ENCODE measurements around the gene SUSD1. TPM values are rescaled to one million over a fixed set of nuclear protein-coding genes. Genes with fewer than 3 reads are reported as not detected.

SUSD1 gene
- total RNA-seq, 1 experiment from 2014 or later, result 8.1 TPM

DNA sequence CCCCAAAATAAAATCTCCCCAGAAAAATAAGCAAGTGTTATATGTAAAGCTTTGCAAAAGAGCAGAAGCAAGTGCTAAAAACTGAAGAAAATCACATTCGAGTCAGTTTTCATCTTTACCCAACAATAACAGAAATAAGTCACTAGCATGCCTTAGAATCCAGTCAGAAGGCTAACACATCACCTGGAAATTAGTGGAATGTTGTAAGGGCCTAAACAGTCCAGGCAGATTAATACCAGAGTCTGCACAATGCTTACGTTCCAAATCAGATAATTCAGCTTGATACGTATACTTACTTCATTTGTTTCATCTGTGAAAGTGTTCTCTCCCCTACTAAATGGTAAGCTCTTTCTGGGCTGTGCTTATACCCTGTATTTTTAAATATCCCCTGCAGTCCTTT, 42.7 kb downstream of the SUSD1 start:
- H3K27me3 ChIP-seq (ENCODE audit: insufficient read depth, low read length), result no peaks in the 10 kb centered on the region
- H2AFZ ChIP-seq (ENCODE audit: low read length), result no peak overlapping the region
- H4K5ac ChIP-seq (ENCODE audit: insufficient read length, low read depth, low read length), result no peak overlapping the region
- H3T11ph ChIP-seq (ENCODE audit: low read length), result no peak overlapping the region
- H3K18ac ChIP-seq (ENCODE audit: insufficient read length, low read depth, low read length), result no peak overlapping the region
- TF ChIP-seq CTCF (conservative IDR thresholded peaks at IDR 0.05), result no peak
- H2AK5ac ChIP-seq (ENCODE audit: insufficient read length, low read length), result no peak overlapping the region
- H3K23ac ChIP-seq (ENCODE audit: insufficient read length, low read depth, low read length), result no peak overlapping the region
- Mint-ChIP-seq H3K9me3 (no peaks in the 10 kb centered on the region; a peak in 1 of 5 replicates), H3K27ac (no peak overlapping the region), H3K4me3 (no peak overlapping the region), H3K4me1 (peaks cover 4 to 20% of the 10 kb centered on the region in 2 experiments; a peak in 3 of 4 replicates), H3K36me3 (ENCODE audit: insufficient read depth in 1 of 3, low read depth in 3 of 3) (no peaks in the 10 kb centered on the region), H3K27me3 (ENCODE audit: low read depth) (no peaks in the 10 kb centered on the region; the same call in 1 of the 2 replicates)
- no CpG with 5 or more reads among the region's 3 CpGs for whole genome bisulfite sequencing (ENCODE audit: extremely low coverage, insufficient read length, low lambda C conversion rate)
- no peak for DNase-seq
- no peak overlapping the region for H3K9ac ChIP-seq (ENCODE audit: extremely low read depth, insufficient read length, low read length)
- H2BK20ac ChIP-seq (ENCODE audit: low read depth, low read length, poor library complexity, severe bottlenecking), result no peak overlapping the region
- H3K4me1 ChIP-seq (ENCODE audit: insufficient read depth, low read length), result no peaks in the 10 kb centered on the region
- no peaks in the 10 kb centered on the region for H3K23me2 ChIP-seq (ENCODE audit: insufficient read length, low read depth, low read length, poor library complexity, severe bottlenecking)
- no peaks in the 10 kb centered on the region for H3K79me1 ChIP-seq (ENCODE audit: insufficient read depth, low read depth, low read length, poor library complexity, severe bottlenecking)
- H3K4ac ChIP-seq (ENCODE audit: low read depth, low read length), result no peak overlapping the region
- H4K20me1 ChIP-seq (ENCODE audit: control insufficient read depth, insufficient read depth, insufficient read length), result no peaks in the 10 kb centered on the region
- no peak overlapping the region for H3K56ac ChIP-seq (ENCODE audit: insufficient read length, low read depth, low read length)
- no peak overlapping the region for H2BK15ac ChIP-seq (ENCODE audit: low read depth, low read length)
- H3K14ac ChIP-seq (ENCODE audit: insufficient read depth, low read length), result no peak overlapping the region
- H3K9me3 ChIP-seq (ENCODE audit: control insufficient read depth, low read depth, low read length), result no peaks in the 10 kb centered on the region
- no peak overlapping the region for H4K8ac ChIP-seq (replicated peaks; ENCODE audit: insufficient read length, low read depth, low read length)
- H2BK120ac ChIP-seq (ENCODE audit: low read depth, low read length, poor library complexity, severe bottlenecking), result no peak overlapping the region
- H4K91ac ChIP-seq (ENCODE audit: insufficient read length, low read depth, low read length), result no peak overlapping the region
- no peak overlapping the region for H2BK12ac ChIP-seq (ENCODE audit: insufficient read length, low read depth, low read length)
- H3K4me2 ChIP-seq (ENCODE audit: insufficient read depth, insufficient read length, low read length), result no peak overlapping the region
- no peak overlapping the region for H2BK5ac ChIP-seq (ENCODE audit: insufficient read length, low read length)
- no peaks in the 10 kb centered on the region for H3K79me2 ChIP-seq (ENCODE audit: insufficient read depth, low read length)
- H3K27ac ChIP-seq (ENCODE audit: insufficient read length, low read depth, low read length), result no peak overlapping the region
